ENCODE data around the gene SLC35G1.

GRCh38 chr10:93951905-93952304 lies 58.1 kb downstream of the SLC35G1 start:
- TF ChIP-seq ZC3H10 (CRISPR knock-in tag; IDR thresholded peaks at IDR 0.05) (no peak), TSHZ2 (CRISPR knock-in tag; IDR thresholded peaks at IDR 0.05) (no peak), BACH2 (CRISPR knock-in tag; IDR thresholded peaks at IDR 0.05; ENCODE audit: borderline replicate concordance) (no peak), ARNTL (CRISPR knock-in tag; IDR thresholded peaks at IDR 0.05; ENCODE audit: borderline replicate concordance, low read depth) (no peak), ZNF70 (CRISPR knock-in tag; IDR thresholded peaks at IDR 0.05) (no peak), ZFP3 (CRISPR knock-in tag; IDR thresholded peaks at IDR 0.05) (no peak), ESRRG (CRISPR knock-in tag; IDR thresholded peaks at IDR 0.05) (no peak), RARB (CRISPR knock-in tag; IDR thresholded peaks at IDR 0.05) (no peak), PPARA (CRISPR knock-in tag; IDR thresholded peaks at IDR 0.05; ENCODE audit: borderline replicate concordance) (no peak), ZNF8 (CRISPR knock-in tag; IDR thresholded peaks at IDR 0.05) (no peak), TOX (CRISPR knock-in tag; IDR thresholded peaks at IDR 0.05; ENCODE audit: borderline replicate concordance) (no peak), ISL1 (CRISPR knock-in tag; IDR thresholded peaks at IDR 0.05) (no peak)
- TF ChIP-seq, protein P1, sequence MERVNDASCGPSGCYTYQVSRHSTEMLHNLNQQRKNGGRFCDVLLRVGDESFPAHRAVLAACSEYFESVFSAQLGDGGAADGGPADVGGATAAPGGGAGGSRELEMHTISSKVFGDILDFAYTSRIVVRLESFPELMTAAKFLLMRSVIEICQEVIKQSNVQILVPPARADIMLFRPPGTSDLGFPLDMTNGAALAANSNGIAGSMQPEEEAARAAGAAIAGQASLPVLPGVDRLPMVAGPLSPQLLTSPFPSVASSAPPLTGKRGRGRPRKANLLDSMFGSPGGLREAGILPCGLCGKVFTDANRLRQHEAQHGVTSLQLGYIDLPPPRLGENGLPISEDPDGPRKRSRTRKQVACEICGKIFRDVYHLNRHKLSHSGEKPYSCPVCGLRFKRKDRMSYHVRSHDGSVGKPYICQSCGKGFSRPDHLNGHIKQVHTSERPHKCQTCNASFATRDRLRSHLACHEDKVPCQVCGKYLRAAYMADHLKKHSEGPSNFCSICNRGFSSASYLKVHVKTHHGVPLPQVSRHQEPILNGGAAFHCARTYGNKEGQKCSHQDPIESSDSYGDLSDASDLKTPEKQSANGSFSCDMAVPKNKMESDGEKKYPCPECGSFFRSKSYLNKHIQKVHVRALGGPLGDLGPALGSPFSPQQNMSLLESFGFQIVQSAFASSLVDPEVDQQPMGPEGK (CRISPR knock-in tag; IDR thresholded peaks at IDR 0.05; ENCODE audit: borderline replicate concordance) = no peak
- TF ChIP-seq, protein P2, sequence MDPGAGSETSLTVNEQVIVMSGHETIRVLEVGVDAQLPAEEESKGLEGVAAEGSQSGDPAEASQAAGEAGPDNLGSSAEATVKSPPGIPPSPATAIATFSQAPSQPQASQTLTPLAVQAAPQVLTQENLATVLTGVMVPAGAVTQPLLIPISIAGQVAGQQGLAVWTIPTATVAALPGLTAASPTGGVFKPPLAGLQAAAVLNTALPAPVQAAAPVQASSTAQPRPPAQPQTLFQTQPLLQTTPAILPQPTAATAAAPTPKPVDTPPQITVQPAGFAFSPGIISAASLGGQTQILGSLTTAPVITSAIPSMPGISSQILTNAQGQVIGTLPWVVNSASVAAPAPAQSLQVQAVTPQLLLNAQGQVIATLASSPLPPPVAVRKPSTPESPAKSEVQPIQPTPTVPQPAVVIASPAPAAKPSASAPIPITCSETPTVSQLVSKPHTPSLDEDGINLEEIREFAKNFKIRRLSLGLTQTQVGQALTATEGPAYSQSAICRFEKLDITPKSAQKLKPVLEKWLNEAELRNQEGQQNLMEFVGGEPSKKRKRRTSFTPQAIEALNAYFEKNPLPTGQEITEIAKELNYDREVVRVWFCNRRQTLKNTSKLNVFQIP (CRISPR knock-in tag; IDR thresholded peaks at IDR 0.05; ENCODE audit: borderline replicate concordance, low read depth) = no peak
